ENCODE results near the gene HNRNPA2B1. TPM values are rescaled to one million over a fixed set of nuclear protein-coding genes. Genes with fewer than 3 reads are reported as not detected.
A peak's percentile ranks its signal among the peaks of the same experiment; 100 is the strongest.
"Not testable (repeated sequence)": the region's sequence is repeated elsewhere in the genome, so short reads cannot be mapped to it uniquely, and the experiment has no call there.

Gene HNRNPA2B1
- total RNA-seq, 2 donors from 2014 or later: 491 to 882 TPM

- Mint-ChIP-seq H3K4me1 (peaks cover 30% of the 10 kb centered on the region), H3K9me3 (no peaks in the 10 kb centered on the region), H3K36me3 (ENCODE audit: low read depth) (peaks cover 91% of the 10 kb centered on the region), H3K27ac (peak overlapping the region; percentile 83), H3K27me3 (no peaks in the 10 kb centered on the region), H3K4me3 (peak overlapping the region; percentile 100)
- no peak for ATAC-seq (replicated peaks)
Measured at GRCh38 chr7:26202019-26202990, 1.8 kb upstream of the HNRNPA2B1 start.

- Mint-ChIP-seq H3K4me3 (peak within 1 kb of the TSS; percentile 100), H3K9me3 (no peaks in the 10 kb centered on the region), H3K36me3 (ENCODE audit: low read depth) (peaks cover 91% of the 10 kb centered on the region), H3K4me1 (peaks cover 31% of the 10 kb centered on the region), H3K27ac (peak within 1 kb of the TSS; percentile 100), H3K27me3 (no peaks in the 10 kb centered on the region)
- peak; percentile 53 for ATAC-seq (replicated peaks)
Measured at GRCh38 chr7:26201247-26202018, 887 bp upstream of the HNRNPA2B1 start, which contains the start of gene CBX3. Gene CBX3 (plus strand): TSS chr7:26201745. CDS start chr7:26202999, 1,254 bp downstream.

GRCh38 chr7:26200038-26200443 is 505 bp downstream of the HNRNPA2B1 start:
- Mint-ChIP-seq H3K36me3 (ENCODE audit: low read depth) (peaks cover 91% of the 10 kb centered on the region), H3K27ac (peak overlapping the region; percentile 100), H3K27me3 (no peaks in the 10 kb centered on the region), H3K4me3 (peak overlapping the region; percentile 100), H3K4me1 (peaks cover 34% of the 10 kb centered on the region), H3K9me3 (no peaks in the 10 kb centered on the region)
- peak; percentile 28 for ATAC-seq (replicated peaks)

GRCh38 chr7:26199301-26200037 is 1.1 kb downstream of the HNRNPA2B1 start:
- Mint-ChIP-seq H3K36me3 (ENCODE audit: low read depth) (peaks cover 91% of the 10 kb centered on the region), H3K4me1 (peaks cover 31% of the 10 kb centered on the region), H3K9me3 (no peaks in the 10 kb centered on the region), H3K4me3 (peak overlapping the region; percentile 100), H3K27ac (peak overlapping the region; percentile 100), H3K27me3 (no peaks in the 10 kb centered on the region)
- no peak for ATAC-seq (replicated peaks)

GRCh38 chr7:26198781-26199169 is 1.8 kb downstream of the HNRNPA2B1 start:
- Mint-ChIP-seq H3K4me3 (peak overlapping the region; percentile 100), H3K27me3 (no peaks in the 10 kb centered on the region), H3K36me3 (ENCODE audit: low read depth) (peaks cover 91% of the 10 kb centered on the region), H3K9me3 (no peaks in the 10 kb centered on the region), H3K27ac (peak overlapping the region; percentile 100), H3K4me1 (peaks cover 31% of the 10 kb centered on the region)
- ATAC-seq (replicated peaks): no peak

- H3K36me3 Mint-ChIP-seq (ENCODE audit: low read depth): peaks cover 91% of the 10 kb centered on the region
- H3K27me3 Mint-ChIP-seq: no peaks in the 10 kb centered on the region
- H3K4me3 Mint-ChIP-seq: peak overlapping the region; percentile 100
- H3K9me3 Mint-ChIP-seq: no peaks in the 10 kb centered on the region
- peaks cover 36% of the 10 kb centered on the region for H3K4me1 Mint-ChIP-seq
- ATAC-seq (replicated peaks): no peak
- H3K27ac Mint-ChIP-seq: peak overlapping the region; percentile 100
Measured at GRCh38 chr7:26198133-26198780, 2.3 kb downstream of the HNRNPA2B1 start.

GRCh38 chr7:26197153-26198115 is 3.1 kb downstream of the HNRNPA2B1 start:
- ATAC-seq (replicated peaks): no peak
- Mint-ChIP-seq H3K27ac (peak overlapping the region; percentile 100), H3K36me3 (ENCODE audit: low read depth) (peaks cover 91% of the 10 kb centered on the region), H3K9me3 (no peaks in the 10 kb centered on the region), H3K27me3 (no peaks in the 10 kb centered on the region), H3K4me3 (peak overlapping the region; percentile 100), H3K4me1 (peaks cover 45% of the 10 kb centered on the region)

- no peak for ATAC-seq (replicated peaks)
- H3K4me1 Mint-ChIP-seq: peaks cover 52% of the 10 kb centered on the region
- H3K4me3 Mint-ChIP-seq: peak overlapping the region; percentile 100
- H3K36me3 Mint-ChIP-seq (ENCODE audit: low read depth): peaks cover 100% of the 10 kb centered on the region
- H3K9me3 Mint-ChIP-seq: no peaks in the 10 kb centered on the region
- no peaks in the 10 kb centered on the region for H3K27me3 Mint-ChIP-seq
- H3K27ac Mint-ChIP-seq: peak overlapping the region; percentile 100
Measured at GRCh38 chr7:26195867-26196657, 4.5 kb downstream of the HNRNPA2B1 start.

GRCh38 chr7:26195182-26195581 is 5.4 kb downstream of the HNRNPA2B1 start:
- H3K4me3 Mint-ChIP-seq: peak overlapping the region; percentile 100
- H3K27ac Mint-ChIP-seq: peak overlapping the region; percentile 100
- ATAC-seq (replicated peaks): no peak
- H3K9me3 Mint-ChIP-seq: no peaks in the 10 kb centered on the region
- peaks cover 60% of the 10 kb centered on the region for H3K4me1 Mint-ChIP-seq
- H3K27me3 Mint-ChIP-seq: no peaks in the 10 kb centered on the region
- H3K36me3 Mint-ChIP-seq (ENCODE audit: low read depth): peaks cover 100% of the 10 kb centered on the region

- H3K4me1 Mint-ChIP-seq: peaks cover 61% of the 10 kb centered on the region
- H3K36me3 Mint-ChIP-seq (ENCODE audit: low read depth): peaks cover 100% of the 10 kb centered on the region
- H3K9me3 Mint-ChIP-seq; H3K27me3 Mint-ChIP-seq; ATAC-seq (replicated peaks): not testable (repeated sequence)
- peak overlapping the region; percentile 100 for H3K4me3 Mint-ChIP-seq
- peak overlapping the region; percentile 89 for H3K27ac Mint-ChIP-seq
Measured at GRCh38 chr7:26194764-26195163, 5.8 kb downstream of the HNRNPA2B1 start.

- Mint-ChIP-seq H3K9me3 (no peaks in the 10 kb centered on the region), H3K4me3 (peak overlapping the region; percentile 100), H3K27ac (peak overlapping the region; percentile 89), H3K36me3 (ENCODE audit: low read depth) (peaks cover 100% of the 10 kb centered on the region), H3K27me3 (no peaks in the 10 kb centered on the region), H3K4me1 (peaks cover 69% of the 10 kb centered on the region)
- no peak for ATAC-seq (replicated peaks)
Measured at GRCh38 chr7:26193432-26194207, 6.9 kb downstream of the HNRNPA2B1 start.
